Stimulated activated CD8-positive, alpha-beta memory T cell treated with anti-CD3 and anti-CD28 coated beads, Interleukin-7, amount 100 ng/mL, for 48 hours (primary cell): ENCODE results near the gene GALNT17.
"Not testable (repeated sequence)": the region's sequence is repeated elsewhere in the genome, so short reads cannot be mapped to it uniquely, and the experiment has no call there.

ENCODE experiments used
- DNase-seq, 2 donors: peaks; one replicate each; pipeline ENCODE4 v3.0.0-alpha.2; 2020; ENCODE audit warnings: low read depth in 1 of 2; ENCODE audit errors: extremely low read depth in 1 of 2

GALNT17 gene

DNA sequence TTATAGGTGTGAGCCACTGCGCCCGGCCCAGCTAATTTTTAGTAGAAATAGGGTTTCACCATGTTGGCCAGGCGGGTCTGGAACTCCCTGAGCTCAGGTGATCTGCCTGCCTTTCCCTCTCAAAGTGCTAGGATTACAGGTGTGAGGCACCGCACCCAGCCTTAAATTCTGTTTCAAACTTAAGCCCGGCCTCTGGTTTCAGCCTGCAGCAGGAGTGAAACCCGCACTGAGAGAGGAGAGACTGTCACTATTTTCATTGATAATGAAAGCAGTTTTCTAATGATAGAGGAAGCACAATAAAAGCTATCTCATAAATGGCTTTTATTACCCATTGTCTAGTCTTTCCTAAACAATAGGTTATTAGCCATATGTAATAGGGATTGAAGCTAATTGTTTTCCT is 415.5 kb downstream of the GALNT17 start:
- no peak for DNase-seq

DNA sequence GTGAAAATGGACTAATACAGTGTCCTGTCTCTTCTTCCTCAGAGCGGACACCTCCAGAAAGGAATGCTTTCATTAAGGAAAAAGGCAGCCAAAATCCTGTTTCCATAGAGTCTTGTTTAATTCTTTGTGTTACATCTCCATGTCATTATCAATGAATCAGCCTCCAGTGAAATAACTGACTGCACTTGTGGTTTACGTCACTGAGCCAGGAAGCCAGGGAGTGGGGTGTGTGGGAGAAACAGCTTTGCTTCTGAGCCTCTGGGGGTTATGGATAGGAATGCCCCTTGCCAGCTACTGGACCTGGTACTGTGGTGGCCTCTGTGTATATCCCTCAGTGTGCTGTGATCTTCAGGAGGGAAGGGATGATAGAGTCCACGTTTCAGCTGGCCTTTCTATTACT is 416.8 kb downstream of the GALNT17 start:
- no peak for DNase-seq

DNA sequence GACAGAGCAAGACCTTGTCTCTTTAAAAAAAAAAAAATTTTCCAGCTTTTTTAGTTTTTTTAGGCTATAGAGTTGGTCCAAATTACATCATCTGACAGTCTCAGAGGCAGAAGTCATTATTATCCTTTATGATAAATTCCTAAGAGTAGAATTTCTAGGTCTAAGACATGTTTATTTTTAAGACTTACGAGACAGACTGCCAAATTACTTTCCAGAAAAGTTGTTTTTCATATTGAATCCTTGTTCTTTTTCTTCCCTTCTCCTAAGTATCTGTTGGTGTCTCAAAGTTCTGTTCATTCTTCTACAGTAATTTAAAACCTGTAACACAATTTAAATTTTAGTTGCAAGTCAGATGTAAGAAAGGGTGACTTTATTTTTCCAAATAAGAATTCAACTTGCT is 421.4 kb downstream of the GALNT17 start:
- DNase-seq = no peak

DNA sequence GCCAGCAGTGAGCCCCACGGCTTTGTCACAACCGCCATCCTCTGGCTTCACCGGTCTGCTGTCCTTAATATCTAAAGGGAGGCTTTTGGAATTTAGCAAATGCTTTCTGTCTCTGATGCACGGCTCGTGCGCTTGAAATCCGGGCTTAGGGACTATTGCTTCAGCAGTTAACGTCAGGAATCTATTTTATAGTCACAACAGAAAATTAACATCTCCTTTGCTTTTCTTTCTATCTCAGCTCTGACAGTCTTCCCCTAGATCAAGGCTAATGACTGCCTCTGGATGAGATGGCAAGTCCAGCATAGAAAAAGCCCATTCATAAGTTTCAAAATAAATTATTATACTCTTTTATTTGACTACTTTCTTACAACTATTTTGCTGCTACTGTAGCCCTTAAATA is 423.8 kb downstream of the GALNT17 start:
- DNase-seq = no peak

DNA sequence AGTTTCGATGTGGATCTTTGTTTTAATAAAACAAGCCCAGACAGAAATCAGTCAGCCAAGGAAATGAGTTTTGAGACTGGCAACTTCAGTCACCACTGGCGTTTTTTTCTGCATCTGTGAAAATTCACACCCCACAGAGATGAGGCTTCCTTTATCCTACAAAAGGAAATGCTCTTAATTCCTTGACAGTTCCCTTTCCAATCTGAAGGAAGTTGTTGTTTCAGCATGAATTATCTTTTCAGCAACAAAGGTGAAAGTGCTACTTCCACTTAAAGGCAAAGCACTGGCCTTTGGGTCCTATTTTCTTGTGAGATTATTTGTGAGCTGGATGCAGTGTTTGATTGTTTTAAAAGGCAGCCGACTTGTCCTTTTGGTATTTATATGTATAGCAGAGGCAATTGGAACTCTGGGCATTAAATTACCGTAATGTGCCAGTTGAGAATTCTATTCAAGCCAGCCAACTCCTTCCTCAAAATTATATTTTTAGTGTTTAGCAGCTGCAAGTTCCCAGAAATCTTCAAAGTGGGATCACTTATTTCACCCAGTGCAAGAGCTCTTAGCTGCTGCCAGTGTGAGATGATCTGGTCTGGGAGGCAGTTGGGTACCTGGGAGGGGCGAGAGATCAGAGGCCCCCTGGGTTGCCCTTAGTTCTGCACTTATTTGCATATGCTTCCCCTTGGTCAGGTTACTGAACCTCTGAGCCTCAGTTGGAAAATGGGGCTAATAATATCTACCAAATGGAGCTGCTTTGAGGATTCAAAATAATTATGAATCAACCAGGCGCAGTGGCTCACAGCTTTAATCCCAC is 427.1 kb downstream of the GALNT17 start:
- DNase-seq = no peak

DNA sequence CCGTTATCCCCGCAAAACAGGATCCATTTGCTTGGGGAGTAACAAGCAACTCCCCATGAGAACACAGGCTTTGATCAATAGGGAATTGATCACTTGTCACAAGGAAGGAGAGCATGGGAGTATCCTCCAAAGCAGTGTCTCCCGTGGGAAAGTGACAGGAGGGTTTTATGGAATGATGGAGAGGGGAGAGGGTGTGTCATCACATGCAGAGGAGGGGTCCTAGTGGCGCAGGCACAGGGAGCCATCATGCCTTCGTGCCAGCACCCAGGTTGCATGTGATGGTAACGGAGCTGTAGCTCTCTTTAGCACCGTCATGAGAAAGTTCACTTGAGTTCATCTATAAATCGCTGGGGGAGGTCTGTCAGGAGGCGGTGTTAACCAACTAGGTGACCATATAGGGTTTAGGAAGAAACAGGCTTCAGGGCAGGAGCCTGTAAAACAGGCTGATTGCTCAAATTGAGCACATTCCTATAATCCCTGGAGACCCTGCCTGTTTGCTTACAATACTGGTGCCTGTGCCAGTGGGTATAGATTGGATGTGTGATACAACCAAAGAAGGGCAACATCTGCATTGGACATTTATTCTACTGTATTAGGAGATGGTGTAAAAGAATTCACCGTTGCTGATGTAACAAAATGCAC is 428.5 kb downstream of the GALNT17 start:
- DNase-seq = no peak

DNA sequence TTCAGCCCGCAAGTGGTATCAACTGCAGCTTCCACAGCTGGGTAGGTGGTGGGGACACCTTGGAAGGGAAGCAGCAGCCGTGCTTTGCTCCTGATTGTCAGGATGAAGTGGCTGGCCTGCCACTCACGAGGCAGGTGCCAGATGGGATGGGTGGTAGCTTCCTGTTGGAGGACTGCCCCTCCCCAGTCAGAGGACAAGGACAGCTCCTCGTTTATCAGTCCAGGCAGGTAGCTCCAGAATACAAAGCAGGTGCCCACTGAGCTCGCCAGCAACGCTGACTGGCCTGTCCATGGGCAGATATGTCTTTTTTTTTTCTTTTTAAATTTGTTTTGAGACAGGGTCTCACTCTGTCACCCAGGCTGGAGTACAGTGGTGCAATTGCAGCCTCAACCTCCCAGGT is 431.3 kb downstream of the GALNT17 start:
- no peak for DNase-seq

DNA sequence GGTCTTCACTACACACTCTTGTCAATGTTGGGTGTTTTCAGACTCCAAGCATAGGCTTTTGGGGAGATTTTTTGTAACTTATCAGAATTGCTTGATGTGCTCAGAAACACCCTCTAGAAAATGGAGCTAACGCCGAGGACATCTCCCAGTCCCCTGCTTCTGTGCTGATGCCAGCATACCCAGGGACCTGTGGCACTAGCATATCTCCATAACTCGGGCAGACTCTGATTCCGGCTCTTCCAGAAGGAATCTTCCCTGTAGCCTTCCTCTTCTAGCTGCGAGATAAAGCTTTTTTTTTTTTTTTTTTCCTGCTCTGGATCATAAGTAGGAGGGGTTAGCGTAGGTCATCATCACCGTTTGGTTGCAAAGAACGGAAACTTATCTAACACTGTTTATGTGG is 434.4 kb downstream of the GALNT17 start:
- no peak for DNase-seq

DNA sequence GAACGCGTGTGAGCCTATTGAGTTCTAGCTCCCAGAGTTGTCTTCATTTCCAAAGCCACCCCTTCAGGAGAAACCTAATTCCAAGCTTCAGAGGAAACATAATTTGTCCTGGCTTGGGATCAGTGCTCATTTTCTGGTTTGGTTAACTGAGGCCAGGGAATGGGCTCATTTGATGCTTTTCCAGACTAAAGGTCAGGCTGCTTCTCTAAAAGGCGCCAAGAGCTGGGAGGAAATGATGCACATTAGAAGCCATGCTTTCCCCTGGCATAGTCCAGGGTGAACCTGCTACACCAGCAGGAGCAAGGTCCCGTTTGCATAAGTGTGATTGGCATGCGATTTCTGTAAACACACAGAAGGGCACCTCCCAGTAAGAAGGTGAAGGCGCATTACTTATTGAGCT is 435.0 kb downstream of the GALNT17 start:
- no peak for DNase-seq

DNA sequence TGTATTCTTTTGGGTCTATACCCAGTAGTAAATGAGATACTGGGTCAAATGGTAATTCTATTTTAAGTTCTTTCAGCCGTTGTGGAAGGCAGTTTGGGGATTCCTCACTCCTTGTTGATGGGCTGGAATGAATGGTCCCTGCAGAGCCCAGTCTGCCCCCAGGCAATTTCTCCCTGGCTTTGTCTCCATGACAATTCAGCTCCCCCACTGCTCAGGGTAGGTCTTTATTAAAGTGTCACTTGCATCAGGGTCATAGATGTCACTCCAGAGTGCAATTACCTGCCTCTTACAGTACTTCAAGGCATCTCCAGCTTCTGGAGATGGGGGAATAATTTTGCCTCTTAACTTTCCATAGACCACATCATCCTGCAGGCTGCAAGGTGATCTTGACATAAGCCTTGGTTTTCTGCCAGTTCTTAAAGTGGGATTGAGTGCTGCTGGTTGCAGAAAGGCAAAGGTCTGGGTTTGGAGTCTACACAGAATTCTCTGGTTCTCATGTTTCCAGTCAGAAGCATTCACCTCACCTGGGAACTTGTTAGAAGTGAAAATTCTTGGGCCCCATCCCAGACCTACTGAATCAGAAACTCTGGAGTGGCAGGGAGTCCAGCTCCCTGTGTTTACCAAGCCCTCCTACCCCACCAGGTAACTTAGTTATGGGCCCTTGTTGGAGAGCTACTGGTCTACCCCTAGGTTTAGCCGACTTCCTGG is 442.4 kb downstream of the GALNT17 start:
- DNase-seq = no peak

DNA sequence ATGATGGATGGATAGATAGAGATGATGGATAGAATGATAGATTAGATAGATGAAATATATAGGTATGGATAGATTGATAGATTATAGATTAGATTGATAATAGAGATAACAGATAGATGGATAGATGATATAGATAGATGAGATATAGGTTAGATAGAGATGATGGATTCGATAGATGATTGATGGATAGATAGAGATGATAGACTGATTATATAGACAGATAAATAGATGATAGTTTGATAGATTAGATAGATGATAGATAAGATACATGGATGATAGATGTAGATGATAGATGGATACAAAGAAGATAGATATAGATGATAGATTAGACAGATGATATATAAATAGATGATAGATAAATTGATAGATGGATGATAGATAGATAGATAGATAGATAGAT is 448.1 kb downstream of the GALNT17 start:
- DNase-seq = no peak

DNA sequence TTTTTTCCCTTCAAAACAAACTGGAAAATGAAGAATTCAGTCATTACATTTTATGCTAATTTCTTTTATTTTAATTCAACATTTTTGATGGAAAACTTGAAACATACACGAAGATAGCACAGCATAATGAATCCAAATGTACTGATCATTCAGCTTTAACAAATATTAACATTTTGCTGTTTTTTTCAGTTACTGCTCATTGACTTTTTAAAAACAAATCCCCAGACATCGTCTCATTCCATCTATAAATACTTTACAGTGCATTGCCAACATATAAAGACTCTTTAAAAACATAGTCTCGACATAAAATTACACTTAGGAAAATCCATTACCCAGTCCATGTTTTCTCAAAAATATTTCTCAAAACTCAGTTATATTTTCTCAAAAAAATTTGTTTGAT is 452.3 kb downstream of the GALNT17 start:
- DNase-seq = no peak

DNA sequence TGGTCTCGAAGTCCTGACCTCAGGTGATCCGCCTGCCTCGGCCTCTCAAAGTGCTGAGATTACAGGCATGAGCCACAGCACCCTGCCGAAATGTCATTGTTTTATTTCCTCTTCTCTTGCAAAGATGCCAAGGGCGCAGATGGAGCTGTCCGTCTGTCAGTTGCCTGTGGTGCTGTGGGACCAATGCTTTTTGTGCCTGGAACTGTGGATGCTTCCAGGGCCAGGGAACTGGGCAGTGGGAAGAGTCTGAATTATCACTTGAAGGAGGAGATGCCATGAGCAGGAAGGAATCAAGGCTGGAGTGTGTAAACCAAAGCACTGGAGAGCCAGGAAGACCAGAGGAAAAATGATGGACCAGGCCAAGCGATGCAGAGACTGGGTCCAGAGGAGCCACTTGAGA is 459.9 kb downstream of the GALNT17 start:
- no peak for DNase-seq

DNA sequence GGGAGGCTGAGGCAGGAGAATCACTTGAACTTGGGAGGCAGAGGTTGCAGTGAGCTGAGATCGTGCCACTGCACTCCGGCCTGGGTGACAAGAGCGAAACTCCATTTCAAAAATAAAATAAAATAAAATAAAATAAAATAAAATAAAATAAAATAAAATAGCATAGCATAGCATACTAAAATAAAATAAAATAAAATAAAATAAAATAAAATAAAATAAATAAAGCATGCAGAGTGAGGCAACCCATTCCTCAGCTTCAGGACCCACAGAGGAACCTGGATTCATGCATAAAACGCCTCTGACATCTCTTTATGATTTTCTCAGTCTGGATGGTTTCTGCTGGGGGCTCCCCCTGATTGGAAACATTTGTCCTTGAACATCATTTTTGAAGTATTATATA is 460.4 kb downstream of the GALNT17 start:
- DNase-seq = not testable (repeated sequence)

DNA sequence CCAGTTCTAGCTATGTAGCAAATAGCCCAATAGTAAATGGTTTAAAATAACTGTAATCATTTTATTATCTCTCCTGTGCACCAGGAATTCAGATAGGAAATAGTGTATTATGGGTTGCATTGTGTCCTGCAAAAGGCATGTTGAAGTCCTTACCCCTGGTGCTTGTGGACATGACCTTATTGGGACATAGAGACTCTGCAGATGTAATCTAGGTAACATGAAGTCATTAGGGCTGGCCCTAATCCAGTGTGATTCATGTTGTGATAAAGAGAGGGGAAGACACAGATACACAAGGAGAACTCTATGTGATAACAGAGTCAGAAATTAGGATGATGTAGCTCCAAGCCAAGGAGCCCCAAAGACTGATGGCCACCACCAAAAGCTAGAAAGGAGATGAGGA is 462.8 kb downstream of the GALNT17 start:
- DNase-seq = no peak

DNA sequence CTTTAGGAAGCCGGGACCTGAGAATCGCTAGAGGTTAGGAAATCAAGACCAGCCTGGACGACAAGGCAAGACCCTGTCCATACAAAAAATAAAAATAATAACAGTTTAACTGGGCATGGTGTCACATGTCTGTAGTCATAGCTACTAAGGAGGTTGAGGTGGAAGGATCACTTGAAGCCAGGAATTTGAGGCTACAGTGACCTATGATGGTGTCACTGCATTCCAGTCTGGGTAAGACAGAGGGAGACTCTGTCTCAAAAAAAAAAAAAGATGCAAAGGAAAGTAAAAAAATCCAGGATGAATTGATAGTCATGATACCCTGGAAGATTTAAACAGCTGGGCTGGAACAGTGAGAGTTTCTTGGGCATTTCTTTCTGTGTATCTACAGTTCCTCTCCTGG is 463.2 kb downstream of the GALNT17 start:
- no peak for DNase-seq

DNA sequence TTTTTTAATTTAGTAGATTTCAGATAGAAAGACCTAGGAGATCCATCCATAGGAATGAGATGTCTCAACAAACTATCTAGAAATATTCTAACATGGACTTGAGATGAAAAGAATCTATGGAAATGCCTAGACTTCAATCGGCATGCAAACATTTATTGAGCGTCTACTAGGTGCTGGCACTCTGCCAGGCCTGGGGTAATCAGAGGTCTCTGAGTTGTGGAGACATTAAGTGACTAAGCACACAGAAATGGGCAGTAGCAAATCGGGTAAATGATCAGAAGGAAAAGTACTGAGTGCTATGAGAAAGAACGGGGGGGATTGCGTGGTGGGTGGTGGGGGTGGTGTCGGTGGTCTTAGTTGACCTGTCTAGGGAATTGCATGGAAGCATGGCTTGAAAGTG is 466.6 kb downstream of the GALNT17 start:
- DNase-seq = no peak

DNA sequence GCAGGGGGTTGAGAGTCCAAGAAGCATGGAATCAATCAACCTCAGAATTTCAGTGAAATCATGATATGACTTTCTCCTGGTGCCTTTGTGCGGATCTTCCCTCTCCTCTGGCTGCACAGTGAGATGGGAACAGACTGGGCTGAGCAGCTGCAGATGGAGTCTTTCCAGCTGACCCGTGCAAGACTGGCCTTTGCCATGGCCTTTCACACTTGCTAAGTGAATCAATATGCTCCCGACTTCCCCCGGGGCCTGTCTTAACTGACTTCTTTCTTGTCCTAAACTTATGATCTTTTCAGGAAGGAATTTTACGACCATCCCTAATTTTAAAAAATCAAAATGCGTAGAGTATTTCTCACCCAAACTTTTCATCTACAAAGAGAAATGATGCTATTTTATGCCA is 469.9 kb downstream of the GALNT17 start:
- DNase-seq = no peak

DNA sequence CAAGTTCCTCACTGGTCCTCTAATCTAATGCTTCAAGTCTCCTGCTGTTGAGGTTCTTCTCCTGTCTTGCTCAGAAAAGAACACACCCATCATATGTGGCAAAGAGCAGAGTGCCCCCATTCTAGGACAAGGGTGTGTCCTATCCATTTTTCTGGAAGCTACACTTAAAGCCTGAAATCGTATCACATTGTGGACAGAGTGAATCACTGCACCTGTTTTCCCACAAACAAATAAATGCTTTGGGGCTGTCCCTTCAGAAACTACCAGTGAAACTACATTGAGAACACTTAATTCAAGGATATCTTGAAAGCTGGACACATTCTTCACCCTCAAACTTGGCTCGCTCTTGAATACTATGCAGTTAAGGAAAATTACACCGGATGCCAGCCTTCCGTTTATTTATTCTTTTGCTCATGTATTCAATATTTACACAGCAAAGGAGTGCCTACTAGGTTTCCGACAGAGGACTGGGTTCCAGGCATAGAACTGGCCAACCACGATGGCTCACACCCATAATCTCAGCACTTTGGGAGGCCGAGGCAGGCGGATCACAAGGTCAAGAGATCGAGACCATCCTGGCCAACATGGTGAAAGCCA is 473.0 kb downstream of the GALNT17 start:
- DNase-seq = no peak

DNA sequence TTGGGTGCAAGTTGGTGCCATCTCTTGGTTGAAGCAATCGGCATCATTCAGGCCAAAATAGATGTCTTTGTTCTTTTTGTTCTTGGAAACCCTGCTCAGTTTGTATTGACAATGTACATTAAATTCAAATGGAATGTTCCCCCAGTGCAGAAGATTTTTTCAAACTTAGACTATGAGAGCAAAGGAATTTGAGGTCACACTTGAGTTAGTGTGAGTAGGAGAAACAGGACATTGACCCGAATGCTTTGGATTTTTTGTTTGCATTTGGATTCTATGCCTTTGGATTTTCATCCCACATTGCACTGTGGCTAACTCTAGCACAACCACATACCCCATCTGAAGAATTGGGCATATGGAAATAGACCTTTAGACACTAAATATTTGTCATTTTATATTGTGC is 480.0 kb downstream of the GALNT17 start:
- DNase-seq = no peak

DNA sequence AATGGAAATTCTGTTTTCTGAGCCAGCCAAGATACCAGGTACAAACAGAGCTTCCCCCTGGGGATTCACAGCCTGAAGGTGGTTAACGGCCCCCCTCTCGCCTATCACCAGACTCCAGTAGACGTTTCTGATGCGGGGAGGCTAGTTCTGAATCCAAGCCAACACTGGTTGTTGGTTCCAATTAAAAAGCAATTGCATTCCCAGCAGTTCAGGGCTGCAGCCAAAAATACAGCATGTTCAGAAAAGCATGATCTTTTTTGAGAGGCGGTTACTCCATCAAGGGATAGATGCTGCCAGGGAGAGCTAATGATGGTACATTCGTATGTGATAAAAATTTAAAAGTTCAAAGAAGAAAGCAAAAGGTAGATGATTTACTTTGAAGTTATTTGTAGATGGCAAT is 481.0 kb downstream of the GALNT17 start:
- DNase-seq = no peak

DNA sequence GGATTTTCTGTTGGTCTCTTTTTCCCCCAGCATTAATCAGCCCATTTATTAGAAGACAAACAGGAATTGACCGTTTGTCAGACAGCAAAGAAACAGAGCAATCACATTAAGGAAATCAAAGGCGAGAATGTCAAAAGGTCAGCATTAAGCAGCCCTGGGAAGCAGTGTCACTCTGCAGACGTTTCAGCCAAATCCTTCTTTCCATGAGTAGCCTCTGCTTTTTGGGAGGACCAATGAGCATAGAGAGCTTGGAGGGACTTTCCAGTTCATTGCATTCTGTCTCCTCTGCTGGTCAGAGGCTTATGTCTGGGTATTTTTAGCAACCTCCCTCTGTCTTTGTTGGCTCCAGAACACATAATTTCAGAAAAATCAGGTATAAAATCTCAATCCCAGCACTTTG is 481.4 kb downstream of the GALNT17 start:
- DNase-seq = no peak
